Amygdala (tissue), 56 donors: ENCODE measurements around the gene IL12RB2.
"Not testable (repeated sequence)": the region's sequence is repeated elsewhere in the genome, so short reads cannot be mapped to it uniquely, and the experiment has no call there.

Experiments
- DNase-seq, 56 donors: peaks; one replicate each; lab custom pipeline; 2025; lab: John Stamatoyannopoulos, UW

Gene IL12RB2

DNA sequence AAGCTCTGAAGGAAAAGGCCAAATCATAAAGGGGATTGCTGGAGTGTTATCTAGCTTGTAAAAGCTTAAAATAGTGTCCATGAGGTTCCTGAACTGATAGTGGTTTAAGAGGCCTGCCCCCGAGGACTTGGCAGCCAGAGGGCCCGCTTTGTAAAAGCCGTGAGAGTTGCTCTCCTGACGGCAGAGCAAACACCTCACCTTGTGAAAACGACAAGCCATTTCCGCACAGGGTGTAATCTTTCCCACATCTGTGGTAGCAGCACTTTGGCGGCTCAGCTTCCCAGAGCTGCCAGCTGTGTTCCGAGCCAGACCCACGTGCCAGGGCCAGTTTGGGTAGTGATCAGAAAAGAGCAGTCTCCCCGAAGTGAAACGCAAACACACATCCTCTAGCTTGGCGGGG is 85.6 kb downstream of the IL12RB2 start:
- peak in 4 of 56 donors; percentile 1 to 2 (median 2) for DNase-seq

DNA sequence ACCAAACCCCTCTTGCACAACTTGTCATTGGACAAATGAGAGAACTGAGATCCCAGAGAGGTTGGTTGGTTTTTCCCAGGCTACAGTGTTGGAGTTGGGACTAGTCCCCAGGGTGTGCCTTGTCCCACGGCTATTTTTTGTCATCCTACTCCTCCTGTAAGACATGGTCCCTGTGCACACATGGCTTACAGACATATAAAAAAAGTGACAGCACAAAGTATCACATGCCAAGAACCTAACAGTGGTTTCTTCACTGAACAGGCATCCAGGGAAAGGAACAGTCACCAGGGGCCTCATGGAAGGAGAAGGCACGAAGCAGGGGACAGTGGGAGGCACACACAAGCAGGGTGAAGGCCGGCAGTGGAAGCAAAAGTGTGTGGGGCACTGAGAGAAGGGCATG is 86.1 kb downstream of the IL12RB2 start:
- DNase-seq: peak in 1 of 56 donors; percentile 3

- DNase-seq: no peak
Measured at GRCh38 chr1:67394548-67394947, 86.9 kb downstream of the IL12RB2 start.

GRCh38 chr1:67399199-67399993 is 91.7 kb downstream of the IL12RB2 start:
- DNase-seq: no peak

GRCh38 chr1:67400029-67400786 is 92.5 kb downstream of the IL12RB2 start:
- not testable (repeated sequence) for DNase-seq

DNA sequence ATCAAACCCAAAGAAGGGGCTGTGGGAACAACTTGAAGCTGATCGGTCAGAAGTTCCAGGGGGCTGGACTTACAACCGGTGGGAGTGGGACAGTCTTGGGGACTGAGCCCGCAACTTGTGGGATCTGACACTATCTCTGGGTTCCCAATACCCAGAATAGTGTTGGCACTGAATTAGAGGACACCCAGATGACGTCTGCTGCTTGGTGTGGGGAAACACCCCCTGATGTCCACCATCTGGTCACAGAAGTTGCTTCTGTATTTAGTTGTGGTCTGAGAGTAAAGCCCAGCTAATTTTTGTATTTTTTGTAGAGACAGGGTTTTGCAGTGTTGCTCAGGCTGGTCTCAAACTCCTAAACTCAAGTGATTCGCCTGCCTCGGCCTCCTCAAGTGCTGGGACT is 93.8 kb downstream of the IL12RB2 start:
- DNase-seq: no peak

DNA sequence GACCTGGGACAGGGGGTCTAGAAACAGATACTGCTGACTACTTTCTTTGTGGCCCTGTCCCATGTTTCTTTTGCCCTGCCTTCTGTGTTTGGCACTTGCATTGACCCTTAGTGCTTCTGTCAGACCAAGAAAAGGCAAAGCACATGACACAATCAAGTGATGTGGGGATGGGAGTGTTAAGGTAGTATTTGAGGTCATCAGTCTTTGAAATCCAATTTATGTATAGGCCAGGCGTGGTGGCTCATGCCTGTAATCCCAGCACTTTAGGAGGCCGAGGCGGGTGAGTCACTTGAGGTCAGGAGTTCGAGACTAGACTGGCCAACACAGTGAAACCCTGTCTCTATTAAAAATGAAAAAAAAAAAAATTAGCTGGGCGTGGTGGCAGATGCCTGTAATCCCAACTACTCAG is 96.5 kb downstream of the IL12RB2 start:
- no peak for DNase-seq

- no peak for DNase-seq
Measured at GRCh38 chr1:67405473-67406245, 98.0 kb downstream of the IL12RB2 start.

DNA sequence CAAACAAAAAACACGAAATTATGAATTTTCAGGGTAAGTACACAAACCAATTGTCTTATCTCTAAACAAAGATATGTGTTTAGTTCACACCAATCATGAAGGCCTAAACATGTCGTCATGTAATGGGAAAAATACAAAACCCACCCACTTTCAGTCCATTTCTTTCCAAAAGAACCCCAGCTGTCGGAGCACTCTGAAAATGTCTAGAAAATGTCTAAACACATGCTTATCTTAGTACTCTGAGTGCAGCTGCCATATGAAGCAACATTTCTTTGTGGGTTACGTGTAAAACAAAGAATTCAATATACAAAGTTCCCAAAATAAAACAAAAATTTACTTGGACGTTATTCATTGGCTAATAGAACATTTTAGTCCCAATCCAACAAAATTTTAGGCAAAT is 99.8 kb downstream of the IL12RB2 start:
- DNase-seq: no peak

GRCh38 chr1:67408148-67408547 is 100.5 kb downstream of the IL12RB2 start:
- DNase-seq: no peak

- not testable (repeated sequence) for DNase-seq
Measured at GRCh38 chr1:67413101-67413500, 105.4 kb downstream of the IL12RB2 start.

DNA sequence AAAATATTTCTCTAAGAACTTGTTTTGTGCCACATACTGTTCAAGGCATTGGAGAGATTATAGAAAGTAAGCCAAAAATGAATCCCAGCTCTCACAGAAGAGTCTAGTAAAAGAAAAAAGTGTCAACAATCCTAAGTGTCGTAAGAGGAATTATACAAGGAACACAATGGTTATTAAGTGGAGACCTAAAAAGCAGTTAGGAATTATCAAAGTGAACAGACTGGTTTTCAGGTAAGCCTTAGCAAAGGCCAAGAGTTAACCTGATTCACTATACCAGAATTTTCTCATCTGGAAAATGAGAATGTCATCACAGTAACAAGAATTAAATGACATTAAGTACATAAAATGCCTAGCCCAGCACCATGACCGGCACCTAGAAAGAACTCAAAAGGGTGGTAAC is 106.9 kb downstream of the IL12RB2 start:
- DNase-seq: no peak

GRCh38 chr1:67415041-67415440 is 107.4 kb downstream of the IL12RB2 start:
- no peak for DNase-seq

- not testable (repeated sequence) for DNase-seq
Measured at GRCh38 chr1:67417733-67418132, 110.1 kb downstream of the IL12RB2 start.

DNA sequence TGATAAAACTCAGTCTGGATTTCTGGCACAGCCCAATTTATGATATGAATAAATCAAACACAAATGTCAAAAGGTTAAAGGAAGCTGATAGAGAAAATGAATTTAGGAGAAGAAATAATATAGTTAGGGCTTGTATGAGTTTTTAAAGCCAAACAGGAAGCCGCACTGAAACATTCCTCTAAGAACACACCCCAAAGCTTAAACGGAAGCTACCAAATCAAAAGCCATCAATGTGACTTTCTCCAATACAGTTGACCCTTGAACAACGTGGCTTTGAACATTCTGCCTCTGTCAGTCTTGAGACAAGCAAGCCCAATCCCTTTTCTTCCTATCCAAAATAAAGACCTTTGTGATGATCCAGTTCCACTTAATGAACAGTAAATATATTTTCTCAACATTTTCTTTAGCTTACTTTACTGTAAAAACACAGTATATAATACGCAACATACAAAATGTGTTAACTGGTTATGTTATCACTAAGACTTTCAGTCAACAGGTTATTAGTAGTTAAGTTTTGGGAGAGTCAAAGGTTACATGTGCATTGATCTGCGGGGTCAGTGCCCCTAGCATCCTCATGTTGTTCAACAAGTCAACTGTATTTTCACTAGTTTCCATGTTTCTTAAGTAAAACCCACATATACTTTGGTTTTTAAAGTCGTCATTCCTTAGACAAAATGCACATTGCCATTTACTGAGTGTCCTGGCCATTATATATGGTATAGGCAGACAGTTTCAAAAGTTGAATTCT is 111.3 kb downstream of the IL12RB2 start:
- no peak for DNase-seq

DNA sequence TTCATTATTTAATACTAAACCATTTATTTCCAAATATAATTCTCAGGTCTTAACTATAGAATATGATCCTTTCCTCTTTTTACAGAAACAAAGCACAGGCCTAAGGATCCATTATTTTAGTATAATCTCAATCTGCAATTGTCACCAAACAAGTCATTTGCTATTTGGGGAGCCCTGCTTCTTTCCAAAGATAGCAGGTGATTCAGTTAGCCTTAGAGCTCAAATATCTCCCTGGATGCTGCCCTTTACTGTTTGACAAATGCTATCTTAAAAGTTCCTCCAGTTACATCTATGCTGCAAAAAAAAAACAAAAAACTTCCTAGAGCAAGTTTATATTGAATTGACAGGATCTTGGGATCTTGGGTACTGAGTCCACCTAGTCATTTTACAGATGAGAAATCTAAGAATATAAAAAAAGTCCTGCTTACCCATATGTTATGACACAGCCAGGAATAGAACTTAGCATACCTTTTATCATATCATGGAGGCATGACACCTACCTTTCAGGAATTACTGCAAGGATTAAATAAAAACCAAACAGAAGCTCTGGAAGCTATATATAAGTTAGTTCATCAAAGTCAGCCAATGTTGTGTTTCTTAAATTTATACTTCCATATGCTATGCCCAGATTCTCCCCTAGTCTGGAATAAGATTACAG is 113.3 kb downstream of the IL12RB2 start:
- DNase-seq: no peak

GRCh38 chr1:67427465-67427864 is 119.8 kb downstream of the IL12RB2 start:
- no peak for DNase-seq

GRCh38 chr1:67427947-67428346 is 120.3 kb downstream of the IL12RB2 start:
- no peak for DNase-seq

DNA sequence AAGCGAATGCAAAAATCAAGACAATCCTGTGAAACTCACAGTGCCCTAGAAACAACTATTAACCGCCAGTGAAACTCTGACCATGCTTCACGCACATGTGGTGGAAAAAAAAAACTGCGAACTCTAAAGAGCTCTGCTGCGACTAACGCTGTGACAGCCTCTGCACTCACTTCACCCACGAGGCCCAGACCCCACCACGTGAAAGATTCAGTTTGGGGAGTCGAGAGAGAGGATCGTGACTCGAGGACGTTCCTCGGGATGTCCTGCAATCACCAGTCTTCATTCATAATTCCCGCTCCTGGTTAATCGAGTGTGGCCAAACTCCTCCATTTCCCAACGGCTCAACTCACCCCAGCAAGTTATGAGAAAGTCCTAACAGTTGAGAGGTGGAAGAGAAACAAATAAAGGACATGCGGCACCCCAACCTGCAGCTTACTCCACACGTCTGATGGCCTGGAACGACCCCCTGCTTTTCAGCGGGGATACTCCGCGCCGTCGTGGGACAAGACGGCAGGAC is 121.4 kb downstream of the IL12RB2 start:
- peak in 12 of 56 donors; percentile 7 to 42 (median 24) for DNase-seq
